GM12878 (cell line): ENCODE measurements around the gene PRCP. TPM values are rescaled to one million over a fixed set of nuclear protein-coding genes. Genes with fewer than 3 reads are reported as not detected.

ENCODE experiments used
- ATAC-seq: fragments of 200-7000 bp; cut with Tn5 transposase; 3 replicates; pipeline ENCODE4 v1.9.1; 2020; ENCODE audit warnings: mild to moderate bottlenecking, moderate library complexity
- BruUV-seq: library from RNA; stranded (reverse); fragments of 400-500 nt; replicated peaks from 2 replicates; lab custom pipeline; 2021; lab: Mats Ljungman, UMichigan
- CTCF ChIA-PET: fragments of 300-600 bp; sonication (Branson Sonifier 250); formaldehyde crosslinking; extraction: SDS; loops from one replicate; lab custom pipeline; 2021; ENCODE audit warnings: inconsistent platforms; lab: Yijun Ruan, JAX
- POLR2A ChIA-PET: fragments of 350-600 bp; formaldehyde crosslinking; extraction: SDS; loops from one replicate; lab custom pipeline; 2021; ENCODE audit warnings: inconsistent platforms; lab: Charles Lee
- RAD21 ChIA-PET: fragments of 300-600 bp; sonication (Branson Sonifier 250); formaldehyde crosslinking; loops from one replicate; lab custom pipeline; 2023; ENCODE audit warnings: antibody characterized with exemption; ENCODE audit not compliant: unreplicated experiment; lab: Charles Lee
- SMC1A ChIA-PET: fragments of 300-600 bp; sonication (Branson Sonifier 250); formaldehyde crosslinking; loops from one replicate; lab custom pipeline; 2023; ENCODE audit not compliant: unreplicated experiment, uncharacterized antibody; lab: Charles Lee
- DNase-seq: peaks from one replicate; pipeline ENCODE4 v3.0.0-alpha.2; 2011; ENCODE audit warnings: low read depth, low spot score
- FAIRE-seq: peaks from 3 replicates; lab custom pipeline; 2011; peaks lifted over from hg19 to GRCh38; lab: Jason Lieb, UNC
- H2AFZ ChIP-seq: 2 replicates; pipeline ENCODE4 v1.6.0; 2011; ENCODE audit warnings: low read depth, low read length, control low read depth; ENCODE audit not compliant: control insufficient read depth
- H3K27ac ChIP-seq: 2 replicates; pipeline ENCODE4 v1.5.1; 2011; ENCODE audit warnings: control low read depth; ENCODE audit not compliant: control insufficient read depth, insufficient read depth
- H3K27me3 ChIP-seq, 2 experiments: replicated peaks in 1 of 2; 2 replicates each; pipeline versions ENCODE4 v1.6.0 to v1.6.1; 2011; ENCODE audit warnings: low read length in 1 of 2; ENCODE audit not compliant: control insufficient read depth in 2 of 2, insufficient read depth in 2 of 2
- H3K36me3 ChIP-seq, 2 experiments: 2 replicates each; pipeline ENCODE4 v1.5.1; 2011; ENCODE audit warnings: low read length in 1 of 2; ENCODE audit not compliant: control insufficient read depth in 2 of 2, insufficient read depth in 2 of 2
- H3K4me1 ChIP-seq: 2 replicates; pipeline ENCODE4 v1.6.1; 2011; ENCODE audit warnings: mild to moderate bottlenecking, low read length, moderate library complexity, mixed read lengths; ENCODE audit not compliant: control insufficient read depth, insufficient read depth
- H3K4me2 ChIP-seq: 2 replicates; pipeline ENCODE4 v1.6.0; 2011; ENCODE audit warnings: control low read depth; ENCODE audit not compliant: control insufficient read depth, insufficient read depth
- H3K4me3 ChIP-seq: fragments of 200-600 bp; sonication (generic); 2 replicates; pipeline ENCODE4 v1.5.1; 2016
- H3K79me2 ChIP-seq: 2 replicates; pipeline ENCODE4 v1.6.0; 2011; ENCODE audit warnings: low read length; ENCODE audit not compliant: control insufficient read depth, insufficient read depth
- H3K9ac ChIP-seq: 2 replicates; pipeline ENCODE4 v1.8.0; 2011; ENCODE audit warnings: low read length, control low read depth, mixed read lengths; ENCODE audit not compliant: control insufficient read depth, insufficient read depth
- H3K9me3 ChIP-seq: replicated peaks from 3 replicates; pipeline ENCODE4 v1.5.1; 2011; ENCODE audit warnings: mild to moderate bottlenecking, low read length; ENCODE audit not compliant: control insufficient read depth, insufficient read depth
- H4K20me1 ChIP-seq: 2 replicates; pipeline ENCODE4 v1.6.0; 2011; ENCODE audit not compliant: control insufficient read depth, insufficient read depth
- BACH1 ChIP-seq: fragments of 450-650 bp; IDR thresholded peaks from 2 replicates; pipeline ENCODE4 v1.6.1; 2017; ENCODE audit warnings: mild to moderate bottlenecking, borderline replicate concordance
- BMI1 ChIP-seq: fragments of 450-650 bp; IDR thresholded peaks from 2 replicates; pipeline ENCODE4 v1.6.1; 2016; ENCODE audit warnings: mild to moderate bottlenecking, moderate library complexity, borderline replicate concordance
- CBFB ChIP-seq: IDR thresholded peaks from 2 replicates; pipeline ENCODE4 v1.6.1; 2016; ENCODE audit warnings: antibody characterized with exemption, low read depth
- FOXM1 ChIP-seq: IDR thresholded peaks from 2 replicates; pipeline ENCODE4 v1.6.1; 2012; ENCODE audit warnings: low read depth, mild to moderate bottlenecking, inconsistent platforms, low read length, moderate library complexity
- HDGF ChIP-seq: fragments of 450-650 bp; IDR thresholded peaks from 2 replicates; pipeline ENCODE4 v1.6.1; 2016; ENCODE audit warnings: antibody characterized with exemption
- JUND ChIP-seq: IDR thresholded peaks from 2 replicates; pipeline ENCODE4 v1.6.1; 2012; ENCODE audit warnings: low read depth, mild to moderate bottlenecking, low read length, improper control_type of control experiment, moderate library complexity
- KLF5 ChIP-seq: fragments of 450-650 bp; IDR thresholded peaks from 2 replicates; pipeline ENCODE4 v1.6.1; 2014; ENCODE audit warnings: mild to moderate bottlenecking; ENCODE audit not compliant: partially characterized antibody
- MYC ChIP-seq: IDR thresholded peaks from 2 replicates; pipeline ENCODE4 v1.6.1; 2011; ENCODE audit warnings: mild to moderate bottlenecking, low read length, moderate library complexity, inconsistent platforms; ENCODE audit not compliant: insufficient read depth, insufficient replicate concordance, insufficient read length, severe bottlenecking
- NR2C1 ChIP-seq: fragments of 450-650 bp; IDR thresholded peaks from 2 replicates; pipeline ENCODE4 v1.6.1; 2017; ENCODE audit warnings: antibody characterized with exemption, mild to moderate bottlenecking, moderate library complexity
- NR2C2 ChIP-seq: IDR thresholded peaks from 2 replicates; pipeline ENCODE4 v1.6.1; 2011; ENCODE audit warnings: borderline replicate concordance, low read depth; ENCODE audit not compliant: control insufficient read depth, insufficient read length
- PAX8 ChIP-seq: fragments of 450-650 bp; IDR thresholded peaks from 2 replicates; pipeline ENCODE4 v1.6.1; 2017; ENCODE audit warnings: mild to moderate bottlenecking, moderate library complexity
- SREBF1 ChIP-seq: IDR thresholded peaks from 2 replicates; pipeline ENCODE4 v1.6.1; 2012; ENCODE audit warnings: mild to moderate bottlenecking, low read length
- SRF ChIP-seq, 2 experiments: IDR thresholded peaks; 2 replicates each; pipeline ENCODE4 v1.6.1; 2011; ENCODE audit warnings: low read depth in 2 of 2, low read length in 2 of 2, mild to moderate bottlenecking in 1 of 2, moderate library complexity in 1 of 2
- SUPT20H ChIP-seq: IDR thresholded peaks from 2 replicates; pipeline ENCODE4 v1.6.1; 2011; ENCODE audit warnings: low read depth, mild to moderate bottlenecking, low read length, moderate library complexity, borderline replicate concordance; ENCODE audit not compliant: control insufficient read depth
- YY1 ChIP-seq: IDR thresholded peaks from 2 replicates; pipeline ENCODE4 v1.6.1; 2011; ENCODE audit warnings: low read depth, mild to moderate bottlenecking, low read length
- ZBED1 ChIP-seq: IDR thresholded peaks from 2 replicates; pipeline ENCODE4 v1.6.1; 2016; ENCODE audit warnings: borderline replicate concordance
- WGBS: methylation state at CpG from one replicate; pipeline ENCODE4 v1.1.6; 2016; ENCODE audit warnings: low lambda C conversion rate; ENCODE audit not compliant: insufficient replicate concordance, insufficient coverage; ENCODE audit errors: missing lambda C conversion rate; 5-methylcytosine and 5-hydroxymethylcytosine counted together
- in situ Hi-C: fragments of 300-500 bp; cut with MboI; formaldehyde crosslinking; loops from 9 replicates; pipeline ENCODE4 v1.14.3; 2018; ENCODE audit warnings: mixed read lengths
- intact Hi-C: fragments of 100-400 bp; cut with micrococcal nuclease; formaldehyde crosslinking; loops from one replicate; pipeline ENCODE4 v1.14.2; 2022; ENCODE audit not compliant: unreplicated experiment
- polyA plus RNA-seq, 11 experiments: library from polyadenylated mRNA; depleted of rRNA in 4 of 11; unstranded in 6 of 11; stranded (reverse) in 5 of 11; fragments of >200 nt; fragmentation: Nextera tagmentation in 4 of 11; fragmentation: Illumina TruSeq in 1 of 11; extraction: Ambion mirVana in 4 of 11; extraction: Trizol in 1 of 11; gene quantifications; 1 replicate in 1 of 11; 2 replicates in 10 of 11; pipeline versions ENCODE4 v1.2.1 to v1.2.3, GENCODE V29; 2011 to 2016; ENCODE audit warnings: inconsistent platforms in 2 of 11, missing spikeins in 2 of 11, low read depth in 1 of 11
- total RNA-seq, 4 experiments: library from RNA; depleted of rRNA in 3 of 4; stranded (reverse); fragments of >200 nt in 3 of 4; fragmentation: Illumina TruSeq in 1 of 4; extraction: Trizol in 1 of 4; gene quantifications; 2 replicates each; pipeline versions ENCODE4 v1.2.1 to v1.2.3, GENCODE V29; 2013 to 2021
- TF ChIP-seq, protein P1 (sequence below): fragments of 450-650 bp; conservative IDR thresholded peaks from 2 replicates; pipeline ENCODE4 v1.6.1; 2017; ENCODE audit warnings: mild to moderate bottlenecking, moderate library complexity

PRCP gene
- total and polyA plus RNA-seq, 10 of the 15 experiments (the other 5 are each of a cell fraction or from before 2014, with no cell fraction given) = 14.9 to 43.6 (median 20.0) TPM

DNA sequence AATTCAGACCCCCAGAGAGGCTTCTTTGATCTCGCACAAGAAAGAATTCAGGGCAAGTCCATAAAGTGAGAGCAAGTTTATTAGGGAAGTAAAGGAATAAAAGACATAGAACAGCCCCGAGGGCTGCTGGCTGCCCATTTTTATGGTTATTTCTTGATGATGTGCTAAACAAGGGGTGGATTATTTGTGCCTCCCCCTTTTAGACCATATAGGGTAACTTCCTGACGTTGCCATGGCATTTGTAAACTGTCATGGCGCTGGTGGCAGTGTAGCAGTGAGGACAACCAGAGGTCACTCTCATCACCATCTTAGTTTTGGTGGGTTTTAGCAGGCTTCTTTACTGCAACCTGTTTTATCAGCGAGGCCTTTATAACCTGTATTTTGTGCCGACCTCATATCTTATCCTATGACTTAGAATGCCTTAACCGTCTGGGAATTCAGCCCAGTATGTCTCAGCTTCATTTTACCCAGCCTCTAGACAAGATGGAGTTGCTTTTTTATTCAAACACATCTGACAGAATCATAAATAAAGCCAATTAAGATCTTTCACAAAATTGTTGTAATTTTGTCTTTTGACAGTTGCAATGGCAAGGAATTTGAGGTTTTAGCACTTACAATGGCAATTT, 8.9 kb upstream of the PRCP start:
- RAD21 ChIA-PET = interaction anchor here (0.9 to 3.2 kb wide), 8 partner anchors 11 to 911 kb away, joined by 3 to 20 read pairs (median 4); partner anchors contain the start of gene PCF11
- DNase-seq = no peak
- Histone ChIP-seq H2AFZ (no peak overlapping the region), H3K4me3 (no peak overlapping the region), H3K9ac (no peak overlapping the region), H3K27ac (no peak overlapping the region), H3K9me3 (peaks cover 8% of the 10 kb centered on the region; the same call in 2 of the 3 replicates), H3K4me2 (no peak overlapping the region), H3K27me3 (no peaks in the 10 kb centered on the region), H3K79me2 (peaks cover 26% of the 10 kb centered on the region), H3K4me1 (peaks cover 11% of the 10 kb centered on the region; the same call in 1 of the 2 replicates), H4K20me1 (no peaks in the 10 kb centered on the region), H3K36me3 (no peaks in the 10 kb centered on the region)
- intact Hi-C loops = loop anchor here (5.0 kb wide), 2 partner anchors 813 to 913 kb away; no protein-coding TSS in a partner anchor
- CTCF ChIA-PET = interaction anchor here (1.1 to 8.7 kb wide), 7 partner anchors 18 to 346 kb away, joined by 3 to 87 read pairs (median 5); partner anchors contain the start of gene PCF11
- POLR2A ChIA-PET = no interaction called here
- no TSS peak for BruUV-seq
- no peak for FAIRE-seq
- peak; percentile 18; the same call in 1 of the 3 replicates for ATAC-seq
- TF ChIP-seq, protein P1, sequence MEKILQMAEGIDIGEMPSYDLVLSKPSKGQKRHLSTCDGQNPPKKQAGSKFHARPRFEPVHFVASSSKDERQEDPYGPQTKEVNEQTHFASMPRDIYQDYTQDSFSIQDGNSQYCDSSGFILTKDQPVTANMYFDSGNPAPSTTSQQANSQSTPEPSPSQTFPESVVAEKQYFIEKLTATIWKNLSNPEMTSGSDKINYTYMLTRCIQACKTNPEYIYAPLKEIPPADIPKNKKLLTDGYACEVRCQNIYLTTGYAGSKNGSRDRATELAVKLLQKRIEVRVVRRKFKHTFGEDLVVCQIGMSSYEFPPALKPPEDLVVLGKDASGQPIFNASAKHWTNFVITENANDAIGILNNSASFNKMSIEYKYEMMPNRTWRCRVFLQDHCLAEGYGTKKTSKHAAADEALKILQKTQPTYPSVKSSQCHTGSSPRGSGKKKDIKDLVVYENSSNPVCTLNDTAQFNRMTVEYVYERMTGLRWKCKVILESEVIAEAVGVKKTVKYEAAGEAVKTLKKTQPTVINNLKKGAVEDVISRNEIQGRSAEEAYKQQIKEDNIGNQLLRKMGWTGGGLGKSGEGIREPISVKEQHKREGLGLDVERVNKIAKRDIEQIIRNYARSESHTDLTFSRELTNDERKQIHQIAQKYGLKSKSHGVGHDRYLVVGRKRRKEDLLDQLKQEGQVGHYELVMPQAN = no peak
- TF ChIP-seq HDGF (no peak), BMI1 (peak; percentile 27; the same call in 1 of the 2 replicates), PAX8 (no peak), SRF (IDR thresholded peaks at IDR 0.05; ENCODE audit: low read depth in 2 of 2, low read length in 2 of 2) (peak in 1 of 2 experiments; percentile 87; a peak in 2 of 4 replicates), ZBED1 (no peak), BACH1 (no peak), YY1 (peak; percentile 82), FOXM1 (no peak), SUPT20H (no peak), SREBF1 (no peak), NR2C1 (no peak), MYC (no peak), NR2C2 (no peak), CBFB (no peak), KLF5 (no peak), JUND (no peak)
- in situ Hi-C loops = loop anchor here (10.0 kb wide), 2 partner anchors 166 to 376 kb away; partner anchors contain the start of genes CCDC90B and RAB30
- SMC1A ChIA-PET = interaction anchor here (0.7 to 4.5 kb wide), 20 partner anchors 9 to 375 kb away, joined by 3 to 50 read pairs (median 4); partner anchors contain the start of genes PCF11 and PRCP
- WGBS = 93% methylated on average over 7 of the region's 7 CpGs
